HG02943 (cell line): ENCODE measurements around the gene ADCY2.
"Not testable (repeated sequence)": the region's sequence is repeated elsewhere in the genome, so short reads cannot be mapped to it uniquely, and the experiment has no call there.

Experiments
- ATAC-seq: cut with Tn5 transposase; IDR thresholded peaks from one replicate; pipeline ENCODE4 v1.9.1; 2021; ENCODE audit warnings: mild to moderate bottlenecking, low read depth, moderate library complexity; ENCODE audit not compliant: unreplicated experiment

ADCY2 gene

DNA sequence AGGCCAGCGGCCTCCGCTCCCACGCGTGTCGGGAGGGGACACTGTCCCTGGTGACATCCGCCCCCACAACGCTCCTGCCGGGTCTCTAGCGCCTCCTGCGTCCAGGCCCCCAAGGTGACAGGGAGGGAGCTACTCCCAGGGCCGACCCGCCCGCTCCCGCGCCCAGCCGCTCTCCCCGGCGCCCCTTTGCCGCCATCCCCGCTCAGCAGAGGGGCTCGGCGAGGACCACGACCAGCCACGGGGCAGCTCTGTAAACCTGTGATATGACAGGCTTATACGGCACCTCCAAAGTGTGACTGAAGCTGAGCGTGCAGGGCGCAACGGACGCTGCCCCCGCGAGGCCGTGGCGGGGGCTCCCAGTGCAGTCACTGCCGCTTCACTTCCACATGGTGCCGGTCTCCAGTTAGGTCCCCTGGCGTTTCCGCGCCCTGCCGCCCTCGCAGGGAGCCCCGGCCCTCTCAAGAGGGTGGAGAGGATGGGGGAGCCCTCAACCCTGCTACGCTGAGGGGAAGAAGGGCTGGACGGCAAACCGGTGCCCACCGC, 978 bp upstream of the ADCY2 start:
- no peak for ATAC-seq

GRCh38 chr5:7395432-7395946, 449 bp upstream of the ADCY2 start:
- no peak for ATAC-seq

DNA sequence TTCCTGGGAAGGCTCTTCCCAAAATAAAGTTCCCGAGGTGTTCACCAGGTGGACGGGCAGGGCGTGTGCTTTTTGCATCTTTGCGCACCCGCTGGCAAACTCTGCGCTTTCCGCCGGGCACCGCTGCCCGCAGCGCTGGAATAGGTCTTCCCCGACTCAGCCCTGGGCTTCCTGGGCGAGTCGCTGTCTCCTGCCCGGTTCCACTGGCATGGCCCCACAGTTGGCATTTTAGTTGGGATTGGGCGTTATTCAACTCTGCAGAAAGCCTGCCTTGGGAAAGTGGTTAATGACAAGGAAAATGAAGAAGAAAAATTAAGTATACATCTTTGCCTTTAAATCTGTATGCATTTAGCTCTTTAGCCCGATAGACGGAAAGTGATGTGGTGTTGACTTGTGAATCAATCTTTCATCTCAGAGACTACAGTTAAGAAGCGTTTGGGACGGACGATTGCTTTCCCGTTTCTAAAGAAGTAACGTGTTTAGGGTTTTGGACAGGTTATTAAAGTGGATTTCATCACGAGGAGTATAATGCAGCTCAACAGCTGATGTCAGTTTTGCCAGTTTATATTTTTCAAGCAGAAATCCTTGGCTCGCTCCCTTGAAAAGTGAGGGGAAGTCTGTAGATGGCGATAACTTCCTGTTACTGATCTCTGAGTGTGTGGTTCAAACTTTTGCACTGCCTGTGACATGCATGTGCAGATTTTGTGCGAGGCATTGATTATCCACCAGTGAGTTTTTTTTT, 946 bp downstream of the ADCY2 start:
- no peak for ATAC-seq

GRCh38 chr5:7397937-7398336, 2.0 kb downstream of the ADCY2 start:
- no peak for ATAC-seq

DNA sequence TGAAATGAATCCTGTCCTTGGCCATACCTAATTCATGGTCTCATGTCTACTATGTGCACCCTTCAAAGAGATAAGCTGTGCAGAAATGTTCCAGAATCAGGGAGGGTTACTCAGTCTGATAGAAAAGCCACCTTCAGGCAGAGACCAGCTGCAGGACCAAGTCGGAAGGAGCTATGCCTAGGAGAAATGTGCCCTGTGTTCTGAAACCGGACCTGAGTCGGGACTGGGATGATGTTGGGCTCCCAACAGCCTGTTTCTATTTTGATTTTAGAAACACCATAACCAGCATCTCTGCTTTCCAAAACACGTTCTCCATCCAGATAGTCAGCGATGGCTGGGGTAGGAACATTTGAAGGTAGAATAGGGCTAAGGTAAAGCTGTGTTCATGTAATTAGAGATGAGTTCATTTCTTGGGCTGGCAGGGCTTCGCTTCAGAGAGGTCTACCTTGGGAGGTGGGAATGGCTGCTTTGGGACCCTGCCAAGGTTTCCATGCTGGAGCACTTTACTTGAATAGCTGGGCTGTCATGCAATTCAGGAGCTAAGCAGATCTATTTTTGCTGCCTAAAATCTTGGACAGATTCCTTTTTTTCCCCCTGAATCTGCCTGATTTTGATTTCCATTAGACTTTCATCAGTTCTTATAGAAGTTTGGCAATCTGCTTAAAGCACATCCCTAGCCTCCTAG, 2.8 kb downstream of the ADCY2 start:
- ATAC-seq = no peak

- no peak for ATAC-seq
Measured at GRCh38 chr5:7405277-7405676, 9.3 kb downstream of the ADCY2 start.

- no peak for ATAC-seq
Measured at GRCh38 chr5:7410936-7411511, 15.1 kb downstream of the ADCY2 start.

- ATAC-seq = no peak
Measured at GRCh38 chr5:7412409-7412808, 16.5 kb downstream of the ADCY2 start.

- no peak for ATAC-seq
Measured at GRCh38 chr5:7415123-7415522, 19.2 kb downstream of the ADCY2 start.

GRCh38 chr5:7415587-7416535, 19.9 kb downstream of the ADCY2 start:
- ATAC-seq = no peak

DNA sequence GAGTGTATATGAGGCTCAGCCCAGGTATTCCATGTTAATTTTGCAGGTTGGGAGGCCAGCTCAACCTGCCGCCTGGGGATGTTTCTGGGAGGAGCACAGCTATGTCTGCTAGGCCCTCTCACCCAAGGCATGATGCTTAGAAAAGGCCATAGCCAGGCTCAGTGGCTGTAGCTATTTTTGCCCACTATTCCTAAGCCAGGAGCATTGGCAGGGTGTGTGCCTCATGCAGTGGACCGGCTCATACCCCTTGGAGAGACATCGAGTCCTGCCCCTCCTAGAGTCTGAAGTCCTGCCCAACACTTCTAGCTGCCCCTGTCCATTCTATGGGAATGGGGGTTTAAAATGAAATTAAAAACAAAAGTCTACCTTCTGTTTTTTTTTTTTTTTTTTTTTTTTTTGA, 22.3 kb downstream of the ADCY2 start:
- no peak for ATAC-seq

- ATAC-seq = no peak
Measured at GRCh38 chr5:7419367-7419766, 23.4 kb downstream of the ADCY2 start.

DNA sequence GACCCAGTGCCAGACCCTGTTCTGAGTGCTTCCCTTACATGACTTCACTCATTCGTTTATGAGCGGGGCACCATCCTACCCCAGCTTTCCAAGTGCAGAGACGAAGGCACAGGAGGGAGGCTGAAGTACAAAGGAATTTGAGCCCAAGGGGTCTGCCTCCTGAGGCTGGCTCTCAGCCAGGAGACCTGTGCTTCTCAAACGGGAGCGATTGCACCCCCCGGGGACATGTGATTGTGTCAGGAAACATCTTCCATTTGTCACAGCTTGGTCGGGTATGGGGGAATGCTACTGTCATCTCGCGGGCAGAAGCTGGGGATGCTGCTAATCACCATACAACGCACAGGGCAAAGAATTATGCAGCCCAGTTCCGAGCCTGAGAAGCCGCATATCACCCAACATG, 23.9 kb downstream of the ADCY2 start:
- no peak for ATAC-seq

- ATAC-seq = no peak
Measured at GRCh38 chr5:7420510-7421280, 24.8 kb downstream of the ADCY2 start.

DNA sequence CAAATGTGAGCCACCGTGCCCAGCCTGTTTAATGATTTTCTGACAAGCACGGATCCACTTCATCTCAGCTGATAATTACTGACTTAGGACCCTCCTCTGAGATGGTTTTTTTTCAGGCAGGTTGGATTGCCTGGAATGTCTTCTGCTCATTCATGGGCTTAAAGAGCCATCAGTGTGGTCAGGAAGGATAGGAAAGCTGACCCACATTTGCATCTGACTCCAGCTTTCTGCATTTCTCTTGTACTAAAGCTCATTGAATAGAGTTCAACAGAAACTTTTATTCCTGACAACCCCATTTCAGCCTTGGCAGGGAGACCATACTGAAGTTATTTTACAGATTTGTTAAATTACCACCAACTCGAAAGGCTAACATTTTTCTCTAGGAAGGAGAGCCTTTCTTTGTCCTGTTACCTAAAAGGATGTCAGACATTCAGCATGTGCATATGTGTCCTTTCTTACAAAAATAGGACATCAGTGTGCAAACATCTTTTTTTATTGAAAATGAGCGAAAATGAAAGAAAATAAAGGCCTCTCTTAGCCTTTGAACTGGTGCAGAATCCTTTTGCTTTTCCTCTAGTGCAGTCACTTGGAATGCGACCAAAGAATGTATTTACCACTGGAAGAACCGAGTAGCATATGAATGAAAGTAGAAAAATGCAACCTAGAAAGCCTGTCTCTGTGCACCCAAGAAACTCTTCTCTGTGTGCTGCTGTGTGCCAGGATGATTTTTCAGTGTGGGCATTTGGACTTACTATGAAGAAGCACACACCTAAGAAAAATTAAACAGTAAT, 26.6 kb downstream of the ADCY2 start:
- no peak for ATAC-seq

- not testable (repeated sequence) for ATAC-seq
Measured at GRCh38 chr5:7423231-7423630, 27.3 kb downstream of the ADCY2 start.

DNA sequence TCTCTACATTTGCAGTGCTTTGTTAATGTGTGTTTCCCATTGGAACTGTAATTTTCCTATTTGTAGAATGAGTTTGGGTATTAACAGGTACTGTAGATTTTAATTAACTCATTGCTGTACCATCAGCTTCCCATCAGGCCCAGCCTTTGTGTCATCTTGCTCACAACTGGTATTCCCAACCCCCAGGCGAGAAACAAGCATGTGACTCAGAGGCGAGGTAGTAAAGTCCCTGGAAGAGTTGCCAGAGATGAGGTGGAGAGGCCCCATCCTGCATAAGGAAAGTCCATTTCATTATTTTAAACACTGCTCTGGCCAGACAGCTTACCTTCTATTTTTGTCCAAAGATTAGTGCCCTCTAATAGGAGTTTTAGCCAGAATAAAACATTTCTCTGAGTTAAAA, 29.9 kb downstream of the ADCY2 start:
- ATAC-seq = no peak

GRCh38 chr5:7426284-7426683, 30.3 kb downstream of the ADCY2 start:
- ATAC-seq = no peak

DNA sequence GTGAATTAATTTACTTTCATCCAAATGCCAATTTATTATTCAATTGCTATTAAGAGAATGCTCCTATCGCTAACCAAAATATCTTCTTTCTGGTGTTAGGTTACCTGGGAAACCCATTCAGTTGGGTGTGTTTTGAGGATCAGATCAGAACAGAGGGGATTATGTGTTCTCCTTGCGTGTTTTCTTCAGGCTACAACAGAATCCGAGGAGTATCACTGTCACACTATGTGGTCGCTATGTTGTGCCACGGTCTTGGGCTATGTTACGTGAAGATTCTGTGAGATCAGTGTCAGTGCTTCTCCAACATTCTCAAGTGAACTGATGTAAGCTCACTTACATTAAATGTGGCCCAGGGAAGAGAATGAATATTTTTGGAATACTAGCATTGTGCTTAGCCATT, 39.0 kb downstream of the ADCY2 start:
- ATAC-seq = no peak
